ENCODE data around the gene STK10. TPM values are rescaled to one million over a fixed set of nuclear protein-coding genes. Genes with fewer than 3 reads are reported as not detected.

The STK10 gene
- total and polyA plus RNA-seq, 9 of the 15 experiments (the other 6 are each of a cell fraction or from before 2014, with no cell fraction given) = 0.30 to 6.7 (median 2.4) TPM

GRCh38 chr5:172054611-172055153 lies 133.3 kb downstream of the STK10 start:
- in situ Hi-C loops (cut with MboI) = loop anchor here (10.0 kb wide), 1 partner anchor 630 kb away; no protein-coding TSS in a partner anchor
- no peak overlapping the region for H3K9ac ChIP-seq (ENCODE audit: insufficient read depth in 1 of 2, low read depth in 2 of 2, low read length in 2 of 2)

More at GRCh38 chr5:172054611-172055153, 133.3 kb downstream of the STK10 start:
- Histone ChIP-seq H3K27ac (ENCODE audit: extremely low read depth, low read depth, low read length) (no peak overlapping the region), H3K4me2 (ENCODE audit: insufficient read depth, low read length) (no peak overlapping the region), H3K4me1 (replicated peaks in 1 of 2; ENCODE audit: control insufficient read depth in 2 of 2, insufficient read depth in 2 of 2, low read length in 2 of 2) (peaks cover 10 to 20% of the 10 kb centered on the region in 2 experiments; a peak in 4 of 5 replicates), H2AFZ (ENCODE audit: low read depth, low read length) (no peak overlapping the region), H3K79me2 (ENCODE audit: control insufficient read depth, insufficient read depth, low read length) (no peaks in the 10 kb centered on the region), H3K9me1 (ENCODE audit: control insufficient read depth, insufficient read depth, low read length) (no peaks in the 10 kb centered on the region), H3K27me3 (ENCODE audit: control insufficient read depth in 2 of 2, insufficient read depth in 2 of 2, low read length in 2 of 2) (peaks cover 0 to 7% of the 10 kb centered on the region in 2 experiments; a peak in 1 of 5 replicates), H3K9me3 (replicated peaks; ENCODE audit: control insufficient read depth, insufficient read depth, low read depth, low read length) (no peaks in the 10 kb centered on the region), H4K20me1 (replicated peaks; ENCODE audit: control insufficient read depth, insufficient read depth, low read length) (0 out of 2 replicates have a peak, but pooled peaks cover 3% of the 10 kb centered on the region), H3K4me3 (no peak overlapping the region), H3K36me3 (ENCODE audit: control insufficient read depth, insufficient read depth, low read length) (no peaks in the 10 kb centered on the region)
- FAIRE-seq (no peak), DNase-seq (ENCODE audit: extremely low read depth in 1 of 4, low spot score in 3 of 4) (no peak), ATAC-seq (no peak)
- no peak for TF ChIP-seq NCOA4 (IDR thresholded peaks at IDR 0.05; ENCODE audit: partially characterized antibody)
- no peak for TF ChIP-seq BCL6 (CRISPR knock-in tag; IDR thresholded peaks at IDR 0.05)
- TF ChIP-seq ZNF24 (IDR thresholded peaks at IDR 0.05) = no peak
- TF ChIP-seq TRIM28 (IDR thresholded peaks at IDR 0.05) = no peak
- no peak for TF ChIP-seq MYNN (IDR thresholded peaks at IDR 0.05)
- TF ChIP-seq MYNN (CRISPR knock-in tag; IDR thresholded peaks at IDR 0.05) = no peak
- no peak for TF ChIP-seq SMARCC2 (IDR thresholded peaks at IDR 0.05; ENCODE audit: low read depth)
- no peak for TF ChIP-seq GABPB1 (CRISPR knock-in tag; IDR thresholded peaks at IDR 0.05)
- no peak for TF ChIP-seq CBFB (CRISPR knock-in tag; IDR thresholded peaks at IDR 0.05)
- no peak for TF ChIP-seq PRMT5 (CRISPR knock-in tag; IDR thresholded peaks at IDR 0.05)
- TF ChIP-seq SAFB (IDR thresholded peaks at IDR 0.05; ENCODE audit: borderline replicate concordance, low read depth, low read length) = no peak
- no peak for TF ChIP-seq TSC22D4 (tag; IDR thresholded peaks at IDR 0.05)
- no peak for TF ChIP-seq PHTF2 (CRISPR knock-in tag; IDR thresholded peaks at IDR 0.05)
- TF ChIP-seq ZNF217 (CRISPR knock-in tag; IDR thresholded peaks at IDR 0.05) = no peak
- no peak for TF ChIP-seq DNMT1 (IDR thresholded peaks at IDR 0.05)
- no TSS peak for BruUV-seq (replicated peaks)
- POLR2A ChIA-PET = interaction anchor here (0.6 kb wide), 1 partner anchor 48 kb away, joined by 3 read pairs; the partner anchor contains the start of gene FBXW11
- 27% methylated on average over 9 of the region's 11 CpGs for WGBS (ENCODE audit: insufficient coverage, low coverage, missing lambda C conversion rate)
- intact Hi-C loops (cut with micrococcal nuclease) = loop anchor here (5.0 kb wide), 2 partner anchors 133 to 637 kb away; partner anchors contain the start of genes FGF18 and STK10
- CTCF ChIA-PET (ENCODE audit: low intra/inter-chr PET ratio) = no interaction called here
